ENCODE results near the gene SHANK2. TPM values are rescaled to one million over a fixed set of nuclear protein-coding genes. Genes with fewer than 3 reads are reported as not detected.

SHANK2 gene
- total RNA-seq, 1 donor from 2014 or later = 0.53 TPM

DNA sequence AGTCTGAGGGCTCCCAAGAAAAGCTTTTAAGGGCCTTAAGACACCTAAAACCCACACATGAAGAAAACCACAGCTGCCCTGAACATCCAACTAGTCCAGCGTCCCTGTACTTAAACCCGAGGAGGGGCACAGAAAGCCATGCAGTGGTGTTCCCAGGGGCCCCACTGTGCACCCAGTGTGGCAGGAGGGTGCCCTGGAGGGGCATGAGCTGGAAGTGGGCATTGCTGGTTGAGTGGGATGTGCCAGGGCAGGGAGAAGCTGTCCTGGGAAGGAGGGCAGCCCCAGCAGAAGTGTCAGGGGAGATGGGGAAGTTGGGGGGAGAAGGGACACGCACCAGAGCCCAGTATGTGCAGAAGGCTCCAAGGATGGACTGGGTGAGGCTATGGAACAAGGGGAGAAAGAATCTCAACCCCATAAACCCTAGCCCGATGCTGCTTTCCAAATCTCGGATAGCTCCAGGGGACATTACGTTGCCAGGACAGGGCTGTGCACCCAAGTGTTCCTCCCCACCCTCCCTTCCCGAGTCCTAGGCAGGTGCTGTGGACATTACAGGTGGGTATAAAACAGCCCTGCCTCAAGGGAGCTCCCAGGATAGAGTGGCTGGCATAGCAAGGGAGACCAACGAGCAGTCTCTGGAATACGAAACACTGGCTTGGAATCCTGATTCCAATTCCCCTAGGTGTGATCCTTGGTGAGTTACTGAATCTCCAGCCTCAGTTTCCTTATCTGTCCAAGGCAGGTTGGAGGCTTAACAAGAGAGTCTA, 44.2 kb downstream of the SHANK2 start:
- DNase-seq (ENCODE audit: low spot score in 2 of 2) = no peak
- Histone ChIP-seq H3K27ac (no peak overlapping the region), H3K4me1 (no peaks in the 10 kb centered on the region), H3K9me3 (no peaks in the 10 kb centered on the region), H3K36me3 (no peaks in the 10 kb centered on the region), H3K4me3 (no peak overlapping the region), H3K27me3 (no peaks in the 10 kb centered on the region)
- intact Hi-C loops (cut with DNase I) = no loop called here
- TF ChIP-seq, protein P1, sequence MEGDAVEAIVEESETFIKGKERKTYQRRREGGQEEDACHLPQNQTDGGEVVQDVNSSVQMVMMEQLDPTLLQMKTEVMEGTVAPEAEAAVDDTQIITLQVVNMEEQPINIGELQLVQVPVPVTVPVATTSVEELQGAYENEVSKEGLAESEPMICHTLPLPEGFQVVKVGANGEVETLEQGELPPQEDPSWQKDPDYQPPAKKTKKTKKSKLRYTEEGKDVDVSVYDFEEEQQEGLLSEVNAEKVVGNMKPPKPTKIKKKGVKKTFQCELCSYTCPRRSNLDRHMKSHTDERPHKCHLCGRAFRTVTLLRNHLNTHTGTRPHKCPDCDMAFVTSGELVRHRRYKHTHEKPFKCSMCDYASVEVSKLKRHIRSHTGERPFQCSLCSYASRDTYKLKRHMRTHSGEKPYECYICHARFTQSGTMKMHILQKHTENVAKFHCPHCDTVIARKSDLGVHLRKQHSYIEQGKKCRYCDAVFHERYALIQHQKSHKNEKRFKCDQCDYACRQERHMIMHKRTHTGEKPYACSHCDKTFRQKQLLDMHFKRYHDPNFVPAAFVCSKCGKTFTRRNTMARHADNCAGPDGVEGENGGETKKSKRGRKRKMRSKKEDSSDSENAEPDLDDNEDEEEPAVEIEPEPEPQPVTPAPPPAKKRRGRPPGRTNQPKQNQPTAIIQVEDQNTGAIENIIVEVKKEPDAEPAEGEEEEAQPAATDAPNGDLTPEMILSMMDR (IDR thresholded peaks at IDR 0.05) = no peak

DNA sequence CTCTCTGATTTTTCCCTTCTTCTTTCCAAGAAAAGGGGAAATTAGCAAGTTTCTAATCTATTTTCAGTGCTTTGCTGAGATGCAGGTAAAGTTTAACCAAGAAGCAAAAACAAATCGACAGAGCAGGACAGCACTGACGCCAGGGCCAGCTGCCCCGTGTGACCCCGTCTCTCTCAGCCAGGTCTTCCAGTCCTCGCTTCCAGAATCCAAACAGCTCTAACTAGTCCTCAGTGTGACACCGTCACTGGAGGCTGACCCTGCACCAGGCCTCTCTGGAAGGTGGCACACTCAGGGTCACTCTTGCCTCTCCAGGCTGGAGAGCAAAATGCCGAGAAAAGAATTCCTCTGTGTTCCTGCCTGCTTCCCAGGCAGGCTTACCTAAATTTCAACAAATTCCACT, 44.8 kb downstream of the SHANK2 start:
- TF ChIP-seq, protein P1 (IDR thresholded peaks at IDR 0.05) = no peak
- DNase-seq (ENCODE audit: low spot score in 2 of 2) = no peak
- Histone ChIP-seq H3K27me3 (no peaks in the 10 kb centered on the region), H3K27ac (no peak overlapping the region), H3K9me3 (no peaks in the 10 kb centered on the region), H3K4me3 (no peak overlapping the region), H3K36me3 (no peaks in the 10 kb centered on the region), H3K4me1 (no peaks in the 10 kb centered on the region)
- intact Hi-C loops (cut with DNase I) = no loop called here

DNA sequence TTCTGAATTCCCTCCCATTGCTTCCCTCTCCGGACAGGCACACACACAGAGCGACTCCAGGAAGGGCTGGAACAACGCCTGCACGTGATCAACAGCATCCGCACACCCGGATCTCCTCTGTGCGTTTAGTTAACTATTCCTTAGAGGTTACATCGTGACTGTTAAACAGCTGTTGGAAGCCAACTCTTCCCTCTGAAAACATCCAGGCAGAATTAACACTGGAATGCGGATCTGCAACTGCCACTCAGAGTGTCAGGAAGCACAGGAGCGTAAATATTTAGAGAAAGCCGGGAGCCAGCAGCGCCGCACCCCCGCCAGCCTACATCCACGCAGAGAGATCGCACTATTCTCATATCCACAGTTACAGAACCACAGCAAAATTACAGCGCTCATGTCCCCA, 46.2 kb downstream of the SHANK2 start:
- no peaks in the 10 kb centered on the region for H3K9me3 ChIP-seq
- intact Hi-C loops (cut with DNase I) = no loop called here
- no peak overlapping the region for H3K27ac ChIP-seq
- no peaks in the 10 kb centered on the region for H3K4me1 ChIP-seq
- H3K27me3 ChIP-seq = no peaks in the 10 kb centered on the region
- no peaks in the 10 kb centered on the region for H3K36me3 ChIP-seq
- H3K4me3 ChIP-seq = no peak overlapping the region
- DNase-seq (ENCODE audit: low spot score in 2 of 2) = no peak
- TF ChIP-seq, protein P1 (IDR thresholded peaks at IDR 0.05) = no peak

DNA sequence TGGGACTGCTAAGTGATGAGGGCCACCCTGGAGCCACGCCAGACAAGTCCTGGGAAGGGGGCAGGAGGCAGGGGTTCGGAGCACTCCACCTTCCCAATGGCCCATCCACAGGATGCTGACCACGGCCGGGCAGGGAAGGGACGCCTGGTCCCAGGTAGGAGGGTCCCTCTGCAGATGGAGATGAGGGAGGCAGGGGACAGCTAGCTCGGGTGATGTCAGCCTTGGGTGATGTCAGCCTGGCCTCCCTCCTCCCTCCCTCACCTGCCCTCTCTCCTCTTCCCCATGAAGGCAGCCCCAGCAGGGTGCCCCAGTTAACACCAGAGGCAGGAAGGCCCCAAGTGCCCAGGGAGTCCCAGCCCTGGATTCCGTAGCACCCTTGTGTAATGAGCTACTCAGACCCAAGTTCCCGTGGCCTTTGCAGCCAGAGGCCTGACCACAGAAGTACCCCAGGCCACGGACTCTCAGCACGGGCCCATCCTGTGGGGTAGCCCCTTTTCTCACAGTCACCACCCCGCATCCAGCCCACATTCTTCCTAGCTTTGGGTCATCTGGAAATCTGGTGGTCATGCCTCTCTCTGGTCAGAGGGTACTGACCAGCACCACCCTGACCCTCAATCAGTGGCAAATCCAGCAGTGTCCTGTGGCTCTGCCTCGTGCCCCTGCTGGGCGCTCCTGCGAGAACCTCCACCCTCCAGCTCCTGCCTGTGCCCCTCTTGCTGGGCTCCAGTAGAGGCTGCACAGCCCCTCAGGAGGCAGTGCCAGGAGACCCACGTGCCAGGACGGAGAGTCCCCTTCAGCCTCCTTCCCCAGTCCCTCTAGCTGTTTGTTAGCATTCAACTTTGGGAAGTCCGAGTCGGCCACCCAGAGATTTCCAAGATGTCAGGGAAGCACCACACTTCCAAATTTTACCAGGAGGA, 47.4 kb downstream of the SHANK2 start:
- no peaks in the 10 kb centered on the region for H3K4me1 ChIP-seq
- H3K27me3 ChIP-seq = no peaks in the 10 kb centered on the region
- no peak overlapping the region for H3K27ac ChIP-seq
- intact Hi-C loops (cut with DNase I) = no loop called here
- no peak overlapping the region for H3K4me3 ChIP-seq
- TF ChIP-seq, protein P1 (IDR thresholded peaks at IDR 0.05) = no peak
- no peaks in the 10 kb centered on the region for H3K9me3 ChIP-seq
- no peak for DNase-seq (ENCODE audit: low spot score in 2 of 2)
- no peaks in the 10 kb centered on the region for H3K36me3 ChIP-seq

DNA sequence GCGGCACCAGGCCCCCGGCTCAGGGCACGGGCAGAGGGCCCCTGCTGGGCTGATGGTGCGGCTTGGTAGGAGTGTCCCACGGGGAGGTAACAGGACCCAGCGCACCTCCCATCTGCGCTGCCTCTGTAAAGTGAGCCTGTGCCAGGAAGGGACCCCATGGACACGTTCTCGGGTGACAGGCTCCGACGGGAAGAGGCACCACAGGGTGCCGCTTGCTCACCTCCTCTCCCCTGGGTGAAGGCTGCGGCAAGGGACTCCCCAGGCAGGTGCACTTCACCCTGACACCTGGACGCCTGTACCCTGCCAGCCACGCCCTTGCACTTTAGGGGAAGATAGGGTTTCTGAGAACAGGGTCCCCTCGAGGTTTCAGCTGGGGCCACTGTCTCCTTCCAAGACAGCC, 48.1 kb downstream of the SHANK2 start:
- no peak overlapping the region for H3K27ac ChIP-seq
- H3K4me1 ChIP-seq = no peaks in the 10 kb centered on the region
- H3K9me3 ChIP-seq = no peaks in the 10 kb centered on the region
- H3K27me3 ChIP-seq = no peaks in the 10 kb centered on the region
- DNase-seq (ENCODE audit: low spot score in 2 of 2) = no peak
- TF ChIP-seq, protein P1 (IDR thresholded peaks at IDR 0.05) = no peak
- H3K4me3 ChIP-seq = no peak overlapping the region
- H3K36me3 ChIP-seq = no peaks in the 10 kb centered on the region
- intact Hi-C loops (cut with DNase I) = no loop called here
